ENCODE measurements around the gene PIRT. TPM values are rescaled to one million over a fixed set of nuclear protein-coding genes. Genes with fewer than 3 reads are reported as not detected.

PIRT gene
- total RNA-seq, 1 experiment from 2014 or later: not detected

GRCh38 chr17:10777890-10778289 lies 60.0 kb downstream of the PIRT start:
- CTCF ChIA-PET: no interaction called here
- Histone ChIP-seq H3K36me3 (ENCODE audit: control insufficient read depth in 1 of 2, insufficient read depth in 2 of 2, low read length in 2 of 2) (no peaks in the 10 kb centered on the region), H3K9me3 (ENCODE audit: control insufficient read depth in 1 of 2, insufficient read depth in 1 of 2, low read depth in 1 of 2, low read length in 2 of 2) (no peaks in the 10 kb centered on the region), H3K9ac (ENCODE audit: low read length) (no peak overlapping the region), H2AFZ (ENCODE audit: low read depth, low read length, poor library complexity, severe bottlenecking) (no peak overlapping the region), H3K9me2 (ENCODE audit: insufficient read depth) (no peaks in the 10 kb centered on the region), H4K20me1 (ENCODE audit: insufficient read depth) (no peaks in the 10 kb centered on the region), H3K79me2 (ENCODE audit: insufficient read depth, low read length) (no peaks in the 10 kb centered on the region), H3K4me2 (ENCODE audit: low read length) (no peak overlapping the region), H3K27ac (ENCODE audit: low read depth, low read length) (no peak overlapping the region), H3K4me1 (ENCODE audit: control insufficient read depth in 1 of 2, insufficient read depth in 2 of 2, low read length in 2 of 2) (no peaks in the 10 kb centered on the region), H3K4me3 (replicated peaks in 1 of 2; ENCODE audit: low read depth in 1 of 2, low read length in 2 of 2) (no peak overlapping the region), H3K27me3 (ENCODE audit: insufficient read depth, low read length) (no peaks in the 10 kb centered on the region)
- POLR2A ChIA-PET: no interaction called here
- no peak for TF ChIP-seq SIN3A (IDR thresholded peaks at IDR 0.05; ENCODE audit: low read depth)
- no peak for TF ChIP-seq ELF1 (IDR thresholded peaks at IDR 0.05; ENCODE audit: borderline replicate concordance, low read depth)
- TF ChIP-seq POLR2A (IDR thresholded peaks at IDR 0.05; ENCODE audit: borderline replicate concordance, extremely low read depth, insufficient read depth, insufficient read length): no peak
- no peak for TF ChIP-seq SRF (IDR thresholded peaks at IDR 0.05; ENCODE audit: low read depth)
- no peak for TF ChIP-seq MAX (IDR thresholded peaks at IDR 0.05)
- no peak for TF ChIP-seq CEBPB (IDR thresholded peaks at IDR 0.05; ENCODE audit: low read depth)
- no peak for TF ChIP-seq EZH2 (IDR thresholded peaks at IDR 0.05)
- no peak for TF ChIP-seq ZBTB33 (IDR thresholded peaks at IDR 0.05; ENCODE audit: extremely low read depth, insufficient replicate concordance, low read length)
- no peak for TF ChIP-seq CBX3 (IDR thresholded peaks at IDR 0.05; ENCODE audit: low read depth)
- TF ChIP-seq ZNF274 (IDR thresholded peaks at IDR 0.05; ENCODE audit: low read depth, low read length): no peak
- TF ChIP-seq REST (IDR thresholded peaks at IDR 0.05; ENCODE audit: low read depth): no peak
- no peak for TF ChIP-seq FOSL1 (IDR thresholded peaks at IDR 0.05; ENCODE audit: low read depth)
- TF ChIP-seq SP1 (IDR thresholded peaks at IDR 0.05; ENCODE audit: low read depth): no peak
- RAD21 ChIA-PET (ENCODE audit: low non-redundant PET in 1 of 2, low total read pairs in 2 of 2, uncharacterized antibody in 2 of 2, unreplicated experiment in 2 of 2): no interaction called here
- intact Hi-C loops (cut with micrococcal nuclease): no loop called here
- no TSS peak for BruUV-seq (replicated peaks)
- DNase-seq (ENCODE audit: low read depth, low spot score) (no peak), ATAC-seq (no peak)

Measured in HCT116 (cell line).